Measurements from ENCODE around the gene GNB1L. TPM values are rescaled to one million over a fixed set of nuclear protein-coding genes. Genes with fewer than 3 reads are reported as not detected.

The GNB1L gene
- total and polyA plus RNA-seq, 9 of the 15 experiments (the other 6 are each of a cell fraction or from before 2014, with no cell fraction given) = 0.56 to 50.5 (median 10.2) TPM

DNA sequence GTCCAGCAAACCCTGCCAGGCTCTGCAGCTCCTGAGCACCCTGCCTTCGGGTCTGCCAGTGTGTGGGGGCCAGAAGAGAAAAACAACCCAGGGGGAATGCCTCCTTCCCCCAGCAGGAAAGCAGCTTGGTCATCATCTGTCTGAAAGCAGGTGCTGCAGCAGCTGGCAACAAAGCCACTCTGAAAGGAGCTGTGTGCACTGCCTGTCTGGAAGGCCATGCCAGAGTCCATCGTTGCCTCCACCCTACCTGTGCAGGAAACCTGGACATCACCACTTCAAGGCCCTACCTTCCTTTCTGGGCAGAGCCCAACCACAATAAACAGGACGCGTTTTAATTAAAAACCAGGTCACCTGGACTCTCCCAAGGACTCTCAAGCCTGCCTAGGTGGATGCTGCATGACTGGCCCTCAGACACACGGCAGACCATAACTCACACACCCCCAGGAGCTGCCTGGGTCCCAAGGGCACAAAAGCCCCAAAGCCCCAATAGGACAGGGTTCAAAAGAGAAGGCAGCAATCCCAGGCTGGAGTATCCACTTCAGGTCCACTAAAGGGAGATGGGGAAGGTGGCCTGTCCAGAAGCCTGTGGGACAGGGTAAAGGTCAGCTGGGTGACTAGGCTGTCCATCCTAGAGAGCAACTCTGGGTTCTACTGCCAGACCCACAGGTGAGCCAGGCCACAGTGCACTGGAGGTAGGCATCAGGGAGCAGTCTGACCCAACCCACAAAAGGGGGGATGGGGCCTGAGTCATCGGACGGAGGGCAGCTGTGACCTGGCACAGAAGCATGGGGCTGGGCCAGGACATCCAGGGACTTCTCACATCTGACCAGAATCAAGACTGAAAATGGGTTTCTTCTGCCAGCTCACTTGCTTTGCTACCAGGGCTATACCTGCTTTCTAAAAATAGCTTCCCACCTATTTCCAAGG is 6.1 kb downstream of the GNB1L start (continued):
- TF ChIP-seq ZBTB49 (CRISPR knock-in tag; IDR thresholded peaks at IDR 0.05; ENCODE audit: borderline replicate concordance) (no peak), POLR3A (IDR thresholded peaks at IDR 0.05; ENCODE audit: borderline replicate concordance, extremely low read depth, insufficient read depth, insufficient read length) (no peak), ZNF253 (CRISPR knock-in tag; conservative IDR thresholded peaks at IDR 0.05) (no peak; the same call in 1 of the 2 replicates), ARID1B (IDR thresholded peaks at IDR 0.05) (no peak), GABPB2 (CRISPR knock-in tag; conservative IDR thresholded peaks at IDR 0.05) (0 out of 2 replicates have a peak, but pooled peaks have one; percentile 37)

DNA sequence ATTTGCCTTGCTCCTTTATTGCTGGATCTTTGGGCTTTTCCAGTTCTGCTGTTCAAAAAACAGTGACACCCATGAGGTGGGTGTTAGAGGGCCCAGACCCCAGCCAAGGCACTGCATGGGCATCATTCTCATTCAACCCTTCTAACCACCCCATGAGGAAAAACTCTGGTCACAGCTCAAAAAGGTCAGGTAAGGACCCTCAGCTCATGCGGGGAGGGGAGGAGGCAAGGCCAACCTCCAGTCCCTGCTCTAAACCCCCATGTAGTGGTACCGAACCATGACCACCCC is 7.4 kb downstream of the GNB1L start:
- 84% methylated on average over 2 of the region's 2 CpGs for WGBS (ENCODE audit: insufficient coverage, low coverage, missing lambda C conversion rate)
- peaks cover 0 to 73% of the 10 kb centered on the region in 2 experiments; a peak in 3 of 5 replicates for H3K4me1 ChIP-seq (replicated peaks in 1 of 2; ENCODE audit: control insufficient read depth in 2 of 2, insufficient read depth in 2 of 2, low read length in 2 of 2)
- FAIRE-seq (no peak), ATAC-seq (no peak), DNase-seq (ENCODE audit: extremely low read depth in 1 of 4, low spot score in 3 of 4) (peak in 1 of 4 experiments; percentile 38)
- H3K4me2 ChIP-seq (ENCODE audit: insufficient read depth, low read length) = no peak overlapping the region
- peaks cover 49% of the 10 kb centered on the region for H3K36me3 ChIP-seq (ENCODE audit: control insufficient read depth, insufficient read depth, low read length)
- in situ Hi-C loops (cut with MboI) = no loop called here
- no peak overlapping the region for H3K9ac ChIP-seq (ENCODE audit: insufficient read depth in 1 of 2, low read depth in 2 of 2, low read length in 2 of 2)
- ChIA-PET CTCF (ENCODE audit: low intra/inter-chr PET ratio) (no interaction called here), POLR2A (interaction anchor here (0.5 to 13.6 kb wide), 9 partner anchors 8 to 1024 kb away, joined by 3 to 247 read pairs (median 4); no protein-coding TSS in a partner anchor)
- H3K4me3 ChIP-seq = no peak overlapping the region
- peaks cover 49% of the 10 kb centered on the region for H4K20me1 ChIP-seq (replicated peaks; ENCODE audit: control insufficient read depth, insufficient read depth, low read length)
- intact Hi-C loops (cut with micrococcal nuclease) = no loop called here
- no peaks in the 10 kb centered on the region for H3K27me3 ChIP-seq (ENCODE audit: control insufficient read depth in 2 of 2, insufficient read depth in 2 of 2, low read length in 2 of 2)
- H3K9me3 ChIP-seq (replicated peaks; ENCODE audit: control insufficient read depth, insufficient read depth, low read depth, low read length) = peaks cover 5% of the 10 kb centered on the region; the same call in 1 of the 2 replicates
- H2AFZ ChIP-seq (ENCODE audit: low read depth, low read length) = no peak overlapping the region
- BruUV-seq (replicated peaks) = no TSS peak
- H3K79me2 ChIP-seq (ENCODE audit: control insufficient read depth, insufficient read depth, low read length) = peaks cover 35% of the 10 kb centered on the region
- peaks cover 17% of the 10 kb centered on the region for H3K9me1 ChIP-seq (ENCODE audit: control insufficient read depth, insufficient read depth, low read length)
- no peak overlapping the region for H3K27ac ChIP-seq (ENCODE audit: extremely low read depth, low read depth, low read length)
- peak; percentile 75 for TF ChIP-seq CHD4 (IDR thresholded peaks at IDR 0.05; ENCODE audit: insufficient read depth, insufficient replicate concordance, low read depth, low read length, poor library complexity, severe bottlenecking)
